ENCODE data around the gene PAPPA2. TPM values are rescaled to one million over a fixed set of nuclear protein-coding genes. Genes with fewer than 3 reads are reported as not detected.

The PAPPA2 gene
- total RNA-seq, 4 donors from 2014 or later = 0.75 to 17.5 (median 1.3) TPM

- TF ChIP-seq CTCF (IDR thresholded peaks at IDR 0.05; ENCODE audit: low read depth) = no peak
These were observed 386.3 kb downstream of the PAPPA2 start for GRCh38 chr1:176849281-176849680.

GRCh38 chr1:176850871-176851270 lies 387.9 kb downstream of the PAPPA2 start:
- no peak for TF ChIP-seq CTCF (IDR thresholded peaks at IDR 0.05; ENCODE audit: low read depth)

- no peak for TF ChIP-seq CTCF (IDR thresholded peaks at IDR 0.05; ENCODE audit: low read depth)
These were observed 389.1 kb downstream of the PAPPA2 start for GRCh38 chr1:176852124-176852523.

GRCh38 chr1:176853503-176853902 lies 390.5 kb downstream of the PAPPA2 start:
- TF ChIP-seq CTCF (IDR thresholded peaks at IDR 0.05; ENCODE audit: low read depth) = no peak

- TF ChIP-seq CTCF (IDR thresholded peaks at IDR 0.05; ENCODE audit: low read depth) = no peak
These were observed 391.1 kb downstream of the PAPPA2 start for GRCh38 chr1:176854121-176854520.

GRCh38 chr1:176854758-176855745 lies 392.1 kb downstream of the PAPPA2 start:
- no peak for TF ChIP-seq CTCF (IDR thresholded peaks at IDR 0.05; ENCODE audit: low read depth)

- TF ChIP-seq CTCF (IDR thresholded peaks at IDR 0.05; ENCODE audit: low read depth) = no peak
These were observed 394.7 kb downstream of the PAPPA2 start for GRCh38 chr1:176857632-176858031.
